Effector memory CD8-positive, alpha-beta T cell (primary cell): Measurements from ENCODE around the gene TIMP1.
A peak's percentile ranks its signal among the peaks of the same experiment; 100 is the strongest.

ENCODE experiments used
- ATAC-seq: fragments of 150-1000 bp; cut with Tn5 transposase; replicated peaks from 2 replicates; pipeline ENCODE4 v1.10.0; 2021; ENCODE audit warnings: mild to moderate bottlenecking, moderate library complexity
- DNase-seq, 3 experiments: peaks; one replicate each; pipeline ENCODE4 v3.0.0; 2021
- H3K27ac Mint-ChIP-seq, 2 donors: one replicate each; pipeline ENCODE4 v1.8.0; 2022; ENCODE audit warnings: mild to moderate bottlenecking in 2 of 2, mixed read lengths in 2 of 2, moderate library complexity in 2 of 2
- H3K27me3 Mint-ChIP-seq, 2 donors: one replicate each; pipeline ENCODE4 v1.8.0; 2022; ENCODE audit warnings: mixed read lengths in 2 of 2
- H3K36me3 Mint-ChIP-seq: one replicate; pipeline ENCODE4 v1.8.0; 2022; ENCODE audit warnings: mild to moderate bottlenecking, moderate library complexity, mixed read lengths; ENCODE audit not compliant: insufficient read depth
- H3K4me1 Mint-ChIP-seq, 2 donors: one replicate each; pipeline ENCODE4 v1.8.0; 2022; ENCODE audit warnings: low read depth in 2 of 2, mixed read lengths in 2 of 2
- H3K4me3 Mint-ChIP-seq, 2 donors: one replicate each; pipeline ENCODE4 v1.8.0; 2022; ENCODE audit warnings: mild to moderate bottlenecking in 2 of 2, mixed read lengths in 2 of 2, moderate library complexity in 2 of 2
- H3K9me3 Mint-ChIP-seq, 2 donors: one replicate each; pipeline ENCODE4 v1.8.0; 2022; ENCODE audit warnings: mixed read lengths in 2 of 2

The TIMP1 gene

DNA sequence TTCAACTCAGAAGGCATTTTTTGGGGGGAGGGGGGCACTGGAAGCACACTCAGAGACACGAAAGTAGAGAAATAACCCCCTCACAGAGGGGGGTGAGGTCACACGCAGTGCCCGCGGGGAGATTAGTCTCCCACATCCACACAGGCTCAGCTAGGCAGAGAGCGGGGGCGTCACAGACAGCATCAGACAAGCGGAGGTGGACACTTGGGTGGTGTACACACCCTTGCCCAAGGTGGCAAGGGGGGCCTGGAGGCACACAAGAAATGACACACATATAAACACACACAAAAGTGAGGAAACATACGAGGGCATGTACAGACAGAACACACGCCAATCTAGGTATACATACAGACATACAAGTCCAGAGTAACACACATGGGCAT, 38.1 kb downstream of the TIMP1 start:
- Mint-ChIP-seq H3K9me3 (no peaks in the 10 kb centered on the region), H3K27ac (no peak overlapping the region)

DNA sequence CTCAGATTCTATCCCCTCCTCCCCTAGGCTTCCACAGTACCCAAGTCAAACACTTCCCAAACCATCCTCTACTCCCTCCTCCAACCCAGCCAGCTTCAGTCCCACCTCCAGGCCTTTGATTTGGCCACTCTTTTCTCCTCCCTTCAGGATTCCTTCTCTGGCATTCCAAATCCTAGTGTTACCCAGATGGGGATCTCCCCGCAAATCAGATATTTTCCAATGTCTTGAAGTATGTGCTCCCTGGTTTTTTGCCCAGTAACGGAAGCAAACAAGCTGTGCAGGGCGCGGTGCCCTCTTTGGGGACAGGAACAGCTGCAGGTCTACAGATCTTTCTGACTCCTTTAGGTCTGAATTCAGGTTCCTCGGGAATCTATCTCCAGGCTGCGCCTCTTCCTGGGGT, 39.6 kb downstream of the TIMP1 start:
- H3K4me1 Mint-ChIP-seq, result peaks cover 5 to 10% of the 10 kb centered on the region in 2 donors
- ATAC-seq (no peak), DNase-seq (no peak)
- H3K27me3 Mint-ChIP-seq, result peaks cover 6 to 51% of the 10 kb centered on the region in 2 donors
- H3K4me3 Mint-ChIP-seq, result no peak overlapping the region
- no peaks in the 10 kb centered on the region for H3K9me3 Mint-ChIP-seq
- peaks cover 4% of the 10 kb centered on the region for H3K36me3 Mint-ChIP-seq
- no peak overlapping the region for H3K27ac Mint-ChIP-seq

More for the DNA sequence above, 38.1 kb downstream of the TIMP1 start:
- Mint-ChIP-seq H3K4me1 (peaks cover 5 to 10% of the 10 kb centered on the region in 2 donors), H3K4me3 (peak overlapping the region; percentile 10 to 12), H3K27me3 (peaks cover 6 to 50% of the 10 kb centered on the region in 2 donors), H3K36me3 (peaks cover 6% of the 10 kb centered on the region)
- ATAC-seq, result no peak
- no peak for DNase-seq

- Mint-ChIP-seq H3K27ac (no peak overlapping the region), H3K36me3 (peaks cover 6% of the 10 kb centered on the region), H3K4me3 (peak overlapping the region; percentile 56 to 58), H3K9me3 (no peaks in the 10 kb centered on the region), H3K27me3 (peaks cover 6 to 42% of the 10 kb centered on the region in 2 donors), H3K4me1 (peaks cover 5 to 10% of the 10 kb centered on the region in 2 donors)
- ATAC-seq (no peak), DNase-seq (no peak)
Measured at GRCh38 chrX:47623540-47624027, 41.3 kb downstream of the TIMP1 start.

DNA sequence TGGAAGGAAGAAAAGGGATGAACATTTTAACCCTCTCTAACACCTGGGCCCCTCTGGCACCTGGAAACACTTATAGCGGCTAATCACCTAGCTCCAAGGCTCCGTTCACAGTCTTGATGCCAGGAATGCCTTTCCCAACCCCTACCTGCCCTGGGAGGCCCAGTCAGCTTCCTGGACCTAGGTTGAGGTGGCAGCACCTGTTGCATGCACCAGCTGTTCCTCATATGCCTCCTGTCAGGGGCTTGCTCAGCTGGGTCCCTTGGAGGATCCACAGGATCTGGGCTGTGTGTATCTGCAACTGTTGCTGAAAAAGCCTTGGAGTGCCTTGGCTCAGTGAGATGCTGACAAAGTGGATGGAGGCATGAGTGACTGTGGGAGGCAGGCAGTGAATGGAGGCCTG, 43.1 kb downstream of the TIMP1 start:
- H3K9me3 Mint-ChIP-seq, result no peaks in the 10 kb centered on the region
- DNase-seq (no peak), ATAC-seq (no peak)
- peaks cover 6 to 10% of the 10 kb centered on the region in 2 donors for H3K4me1 Mint-ChIP-seq
- H3K36me3 Mint-ChIP-seq, result peaks cover 2% of the 10 kb centered on the region
- H3K4me3 Mint-ChIP-seq, result no peak overlapping the region
- peaks cover 6 to 39% of the 10 kb centered on the region in 2 donors for H3K27me3 Mint-ChIP-seq
- H3K27ac Mint-ChIP-seq, result no peak overlapping the region

- ATAC-seq (no peak), DNase-seq (no peak)
- no peaks in the 10 kb centered on the region for H3K9me3 Mint-ChIP-seq
- H3K4me3 Mint-ChIP-seq, result peak overlapping the region in 1 of 2 donors; percentile 8
- H3K27ac Mint-ChIP-seq, result no peak overlapping the region
- peaks cover 6% of the 10 kb centered on the region for H3K36me3 Mint-ChIP-seq
- peaks cover 6% of the 10 kb centered on the region in 2 donors for H3K4me1 Mint-ChIP-seq
- H3K27me3 Mint-ChIP-seq, result peaks cover 0 to 14% of the 10 kb centered on the region in 2 donors
Measured at GRCh38 chrX:47628982-47629381, 46.7 kb downstream of the TIMP1 start.

DNA sequence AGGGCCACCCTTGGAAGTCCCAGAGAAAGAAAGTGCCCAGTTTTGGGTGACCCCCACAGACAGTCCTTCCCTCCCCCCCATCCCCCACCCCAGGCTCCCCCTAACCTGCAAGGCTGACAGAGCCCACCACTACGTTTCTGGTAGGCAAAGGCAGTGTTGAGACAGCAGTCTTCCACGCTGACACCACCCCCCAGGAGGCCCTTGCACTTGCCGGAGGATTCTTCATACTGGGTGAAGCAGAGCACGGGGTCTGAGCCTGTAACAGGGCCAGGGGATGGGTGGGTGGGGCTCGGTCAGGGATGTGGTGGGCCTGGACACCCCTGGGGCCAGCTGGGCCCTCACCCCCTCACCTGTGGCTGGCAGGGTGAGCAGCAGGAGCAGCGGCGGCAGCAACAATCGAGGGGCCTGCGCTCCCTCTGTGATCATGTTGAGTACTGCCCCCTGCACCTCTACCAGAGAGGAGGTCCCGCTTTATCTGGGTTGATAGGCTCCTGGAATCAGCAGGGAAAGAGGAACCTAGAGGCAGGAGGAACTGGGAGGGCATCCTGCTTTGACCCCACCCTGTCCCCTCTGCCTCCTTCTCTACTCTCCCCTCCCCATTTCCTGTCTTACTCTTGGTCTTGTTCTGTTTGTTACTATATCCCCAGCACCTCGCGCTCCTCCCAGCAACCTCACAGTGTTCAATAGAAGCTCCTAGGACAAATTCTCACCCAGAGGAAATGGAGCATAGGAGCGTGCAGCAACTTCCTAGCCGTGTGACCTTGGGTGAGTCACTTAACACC, 47.4 kb downstream of the TIMP1 start, which contains the start of gene CFP:
Gene CFP, minus strand, starts transcription at position 512 of the 782 bp plus-strand sequence. Its CDS starts 86 bp downstream, at position 426.
- H3K36me3 Mint-ChIP-seq, result peaks cover 6% of the 10 kb centered on the region
- H3K4me3 Mint-ChIP-seq, result peak within 1 kb of the TSS; percentile 50 to 55
- no peaks in the 10 kb centered on the region for H3K9me3 Mint-ChIP-seq
- H3K27me3 Mint-ChIP-seq, result peaks cover 0 to 8% of the 10 kb centered on the region in 2 donors
- no peak within 1 kb of the TSS for H3K27ac Mint-ChIP-seq
- ATAC-seq (peak; percentile 10), DNase-seq (no peak)
- H3K4me1 Mint-ChIP-seq, result peaks cover 6% of the 10 kb centered on the region in 2 donors

- DNase-seq (no peak), ATAC-seq (no peak)
- no peaks in the 10 kb centered on the region for H3K27me3 Mint-ChIP-seq
- no peak overlapping the region for H3K4me3 Mint-ChIP-seq
- H3K4me1 Mint-ChIP-seq, result peaks cover 6 to 7% of the 10 kb centered on the region in 2 donors
- no peak overlapping the region for H3K27ac Mint-ChIP-seq
- peaks cover 12% of the 10 kb centered on the region for H3K36me3 Mint-ChIP-seq
- H3K9me3 Mint-ChIP-seq, result no peaks in the 10 kb centered on the region
Measured at GRCh38 chrX:47631676-47632075, 49.4 kb downstream of the TIMP1 start.

GRCh38 chrX:47632666-47633065, 50.4 kb downstream of the TIMP1 start:
- H3K4me1 Mint-ChIP-seq, result peaks cover 6 to 8% of the 10 kb centered on the region in 2 donors
- H3K36me3 Mint-ChIP-seq, result peaks cover 17% of the 10 kb centered on the region
- H3K27ac Mint-ChIP-seq, result no peak overlapping the region
- DNase-seq (no peak), ATAC-seq (no peak)
- no peaks in the 10 kb centered on the region for H3K9me3 Mint-ChIP-seq
- no peaks in the 10 kb centered on the region for H3K27me3 Mint-ChIP-seq
- no peak overlapping the region for H3K4me3 Mint-ChIP-seq

- H3K27ac Mint-ChIP-seq, result no peak overlapping the region
- DNase-seq (no peak), ATAC-seq (no peak)
- H3K27me3 Mint-ChIP-seq, result no peaks in the 10 kb centered on the region
- peaks cover 21% of the 10 kb centered on the region for H3K36me3 Mint-ChIP-seq
- H3K4me1 Mint-ChIP-seq, result peaks cover 6 to 9% of the 10 kb centered on the region in 2 donors
- no peaks in the 10 kb centered on the region for H3K9me3 Mint-ChIP-seq
- H3K4me3 Mint-ChIP-seq, result no peak overlapping the region
Measured at GRCh38 chrX:47633689-47634590, 51.7 kb downstream of the TIMP1 start.

GRCh38 chrX:47634871-47635575, 52.8 kb downstream of the TIMP1 start:
- H3K9me3 Mint-ChIP-seq, result no peaks in the 10 kb centered on the region
- no peaks in the 10 kb centered on the region for H3K27me3 Mint-ChIP-seq
- peak; percentile 81 for ATAC-seq
- peaks cover 3 to 6% of the 10 kb centered on the region in 2 donors for H3K4me1 Mint-ChIP-seq
- peaks cover 27% of the 10 kb centered on the region for H3K36me3 Mint-ChIP-seq
- no peak overlapping the region for H3K27ac Mint-ChIP-seq
- DNase-seq, result peak; percentile 11 to 26 (median 16)
- no peak overlapping the region for H3K4me3 Mint-ChIP-seq
